Hepatic stellate cell (primary cell): ENCODE results near the gene KIF18A.

Experiments
- DNase-seq: peaks from one replicate; pipeline ENCODE4 v3.0.0; 2011; ENCODE audit warnings: low spot score

The KIF18A gene

DNA sequence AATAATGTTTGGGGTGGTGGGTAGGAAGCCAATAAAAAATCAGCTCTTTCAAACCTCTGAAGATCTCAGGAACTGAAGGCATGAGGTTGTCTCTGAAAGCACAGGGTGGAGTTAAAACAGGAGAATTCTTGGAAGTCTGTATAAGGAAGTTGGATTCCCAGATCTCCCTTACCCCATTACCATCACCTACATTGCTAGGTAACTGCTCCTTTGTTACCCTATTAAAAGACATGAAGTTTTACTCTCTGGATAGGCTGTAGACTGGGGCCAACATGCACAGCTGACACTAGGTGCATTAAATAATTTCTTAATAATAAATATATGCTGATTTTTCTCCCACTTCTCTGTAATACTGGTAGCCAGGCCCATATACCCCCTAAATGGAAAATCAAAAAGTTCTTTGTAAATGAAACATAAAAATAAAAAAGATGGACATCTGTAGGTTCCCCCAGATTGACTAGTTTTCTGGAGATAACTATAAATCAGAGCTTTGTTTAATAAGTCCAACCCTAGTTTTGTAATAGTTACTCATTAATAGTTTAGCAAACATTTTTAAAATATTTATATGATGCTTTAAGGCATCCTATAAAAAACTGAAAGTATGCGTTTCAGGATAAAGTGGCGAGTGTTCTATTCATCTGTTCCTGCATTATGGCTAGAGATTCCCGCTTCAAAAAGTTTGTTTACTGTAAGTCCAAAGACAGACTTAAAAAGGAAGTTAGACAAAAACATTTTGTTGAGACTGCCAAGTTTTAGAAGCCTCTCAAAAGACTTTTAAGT is 63.8 kb downstream of the KIF18A start:
- no peak for DNase-seq

DNA sequence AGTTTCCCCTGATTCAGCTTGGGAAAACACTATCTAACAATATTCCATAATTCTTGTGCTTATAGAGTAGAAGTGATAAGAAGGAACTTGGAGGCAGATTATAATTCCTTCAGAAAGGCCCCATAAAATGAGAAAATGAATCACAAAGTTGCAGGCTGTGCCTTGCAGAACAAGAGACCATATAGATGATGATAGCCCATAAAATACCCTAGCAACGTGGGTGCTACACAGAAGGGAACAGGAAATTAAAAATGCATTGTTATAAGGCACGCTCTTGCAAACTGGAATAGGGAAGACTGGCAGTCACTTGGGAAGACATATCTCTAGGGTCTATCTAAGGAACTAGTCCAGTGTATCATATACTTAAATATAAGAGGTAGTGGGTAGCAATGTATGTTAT is 67.6 kb downstream of the KIF18A start:
- no peak for DNase-seq

DNA sequence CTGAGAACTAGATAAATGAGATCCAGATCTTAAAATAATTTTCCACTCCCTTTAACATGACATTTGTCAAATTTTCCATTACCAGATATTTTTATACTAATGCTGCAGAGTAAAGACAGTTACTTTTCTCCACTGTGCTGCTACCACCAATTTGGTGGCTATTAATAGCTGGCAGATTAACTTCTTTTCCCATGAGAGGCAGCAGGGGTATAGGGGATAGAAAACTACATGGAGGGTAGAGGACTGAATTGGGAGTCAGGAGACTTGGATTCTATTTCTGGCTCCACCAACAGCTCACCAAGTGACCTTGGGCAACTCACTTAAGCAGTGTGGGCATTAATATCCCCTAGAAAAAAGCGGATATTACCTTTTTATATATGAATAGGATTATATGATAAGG is 69.2 kb downstream of the KIF18A start:
- DNase-seq: no peak

DNA sequence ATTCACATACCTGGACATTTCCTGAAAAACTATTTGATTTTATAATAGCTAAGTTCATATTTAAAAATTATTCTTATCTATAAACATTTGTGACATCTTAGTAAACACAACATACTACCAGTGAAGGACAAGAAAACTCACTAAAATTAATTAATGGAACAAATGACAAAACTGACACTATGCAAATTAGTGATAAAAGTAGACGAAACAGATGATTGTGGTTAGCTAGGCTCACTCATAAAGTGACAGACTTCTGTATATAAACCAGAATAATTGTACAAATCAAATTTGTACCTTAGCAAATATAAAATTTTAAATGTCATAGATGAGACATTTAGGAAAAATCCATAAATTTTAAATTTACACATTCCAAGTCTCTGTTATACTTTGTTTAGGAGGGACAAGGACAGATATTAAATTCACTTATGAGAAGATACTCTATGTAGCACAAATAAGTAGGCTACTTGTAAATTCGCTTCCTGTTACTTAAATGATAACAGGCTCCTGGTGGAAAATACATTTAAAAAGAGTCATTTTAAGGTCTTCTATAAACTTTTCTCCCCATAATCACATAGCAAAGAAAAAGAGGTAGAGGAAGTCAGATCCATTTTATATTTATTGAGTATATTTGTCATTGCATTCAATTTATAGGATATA is 81.2 kb downstream of the KIF18A start:
- DNase-seq: no peak

DNA sequence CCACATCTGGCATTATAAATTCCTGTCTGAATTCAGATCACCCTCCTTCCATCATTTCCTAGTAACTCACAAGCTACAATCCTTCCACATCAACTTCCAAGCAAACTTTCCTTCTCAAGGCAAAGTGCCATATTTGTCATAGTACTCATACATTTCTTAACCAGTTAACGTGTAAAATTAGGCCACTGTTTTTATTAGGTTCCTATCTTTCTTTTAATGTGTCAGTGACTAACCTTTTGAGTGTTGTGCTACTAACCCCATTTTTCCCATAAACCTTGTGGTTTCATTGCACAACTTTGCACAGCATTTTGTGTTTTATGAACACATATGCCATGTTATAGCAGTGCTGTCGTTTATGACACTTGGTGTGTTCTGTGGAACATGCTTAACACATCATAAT is 90.1 kb downstream of the KIF18A start:
- no peak for DNase-seq

DNA sequence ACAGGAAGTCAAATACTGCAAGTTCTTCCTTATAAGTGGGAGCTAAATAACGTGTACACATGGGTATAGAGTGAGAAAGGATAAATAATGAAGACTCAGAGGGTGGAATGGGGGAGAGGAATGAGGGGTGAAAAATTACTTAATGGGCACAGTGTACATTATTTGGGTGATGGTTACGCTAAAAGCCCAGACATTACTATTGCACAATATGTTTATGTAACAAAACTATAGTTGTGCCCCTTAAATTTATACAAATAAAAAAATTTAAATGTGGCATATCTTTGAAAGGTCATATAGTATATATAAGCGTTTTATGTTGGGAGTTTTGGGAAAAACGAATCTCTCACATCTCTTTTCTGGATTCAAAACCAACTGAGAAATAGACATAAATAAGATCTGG is 96.1 kb downstream of the KIF18A start:
- no peak for DNase-seq

DNA sequence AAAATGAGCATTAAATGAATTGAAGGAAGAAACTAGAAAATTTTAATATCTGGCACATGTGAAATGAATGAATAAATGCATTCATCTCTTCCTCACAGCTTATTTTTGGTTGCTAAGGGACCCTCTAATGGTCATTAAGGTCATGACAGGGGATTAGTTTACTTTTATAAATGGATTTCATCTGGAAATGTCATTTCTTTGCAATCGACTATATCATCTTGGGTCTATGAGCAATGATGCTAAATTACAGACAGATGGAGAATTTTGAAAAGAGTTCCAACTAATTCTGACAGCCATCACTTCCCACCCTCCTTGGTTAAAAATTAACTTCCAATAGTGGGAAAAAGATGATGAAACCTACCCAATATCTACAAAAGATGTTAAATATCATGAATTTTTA is 98.0 kb downstream of the KIF18A start:
- no peak for DNase-seq

DNA sequence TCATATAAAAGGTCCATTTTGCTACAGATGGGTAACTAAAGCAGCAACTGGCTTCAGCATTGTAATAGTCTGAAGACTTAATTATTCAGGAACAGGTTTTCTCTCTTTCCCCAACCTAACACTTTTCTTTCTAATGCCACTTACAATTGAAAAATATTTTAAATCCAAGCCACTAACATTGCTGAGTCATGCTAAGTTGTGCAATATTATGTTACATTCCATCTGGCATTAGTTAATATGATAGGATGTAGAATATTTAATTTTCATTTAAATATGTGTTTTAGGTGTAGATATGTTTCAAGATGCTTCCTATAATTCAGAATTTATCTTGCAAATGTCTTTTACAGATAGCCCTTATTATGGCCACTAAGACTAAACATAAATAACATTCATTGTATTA is 98.6 kb downstream of the KIF18A start:
- peak; percentile 4 for DNase-seq

DNA sequence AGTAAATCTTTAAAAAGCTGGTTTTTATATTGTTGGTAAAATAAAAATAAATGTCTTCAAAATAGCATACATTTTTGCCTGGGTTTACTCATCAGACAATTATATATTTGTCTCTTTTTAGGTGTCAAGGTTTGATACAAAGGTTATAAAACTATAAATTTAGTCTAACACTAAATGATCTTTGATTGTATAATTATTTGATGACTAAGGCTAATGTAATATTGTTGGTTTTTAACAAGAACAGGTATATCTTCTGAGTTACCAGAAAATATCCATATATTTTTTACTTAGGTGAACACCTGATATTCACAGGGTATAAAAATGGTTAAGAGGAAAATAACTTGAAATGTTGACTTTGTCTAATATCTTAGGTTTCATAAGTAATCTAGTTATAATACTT is 104.3 kb downstream of the KIF18A start:
- DNase-seq: no peak

DNA sequence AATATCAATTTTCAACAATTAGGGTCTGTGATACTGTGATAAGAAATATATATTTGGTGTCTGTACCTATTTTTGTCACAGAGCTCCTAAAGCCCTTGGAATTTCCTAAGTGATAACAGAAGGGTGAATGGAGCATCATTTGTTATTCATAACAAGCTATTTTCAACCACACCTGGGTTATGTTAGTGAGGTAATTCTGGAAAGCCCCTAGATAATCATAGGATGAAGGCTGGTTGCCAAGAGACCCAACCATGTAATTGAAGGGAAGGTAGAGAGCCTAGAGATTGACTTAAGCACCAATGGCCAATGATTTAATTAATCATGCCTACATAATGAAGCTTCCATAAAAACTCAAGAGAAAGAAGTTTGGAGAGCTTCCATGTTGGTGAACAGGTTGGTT is 109.4 kb downstream of the KIF18A start:
- DNase-seq: no peak

DNA sequence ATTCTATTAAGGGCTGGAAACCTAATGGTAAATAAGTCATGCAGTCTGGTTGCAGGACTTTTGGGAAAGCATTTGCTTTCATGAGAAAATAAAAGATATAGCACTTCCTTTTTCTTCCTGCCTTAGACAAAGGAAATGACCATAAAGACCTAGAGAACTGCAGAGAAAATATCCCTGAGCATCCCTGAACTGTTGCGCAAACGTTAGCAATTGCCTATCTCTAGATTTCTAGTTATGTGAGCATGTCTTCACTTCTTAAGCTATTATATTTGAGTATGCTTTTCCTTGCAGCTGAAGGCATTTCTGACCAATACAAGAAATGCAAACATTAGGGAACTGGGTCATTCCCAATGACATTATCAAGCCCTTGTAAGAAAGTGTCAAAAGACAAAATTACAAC is 110.6 kb downstream of the KIF18A start:
- DNase-seq: no peak

DNA sequence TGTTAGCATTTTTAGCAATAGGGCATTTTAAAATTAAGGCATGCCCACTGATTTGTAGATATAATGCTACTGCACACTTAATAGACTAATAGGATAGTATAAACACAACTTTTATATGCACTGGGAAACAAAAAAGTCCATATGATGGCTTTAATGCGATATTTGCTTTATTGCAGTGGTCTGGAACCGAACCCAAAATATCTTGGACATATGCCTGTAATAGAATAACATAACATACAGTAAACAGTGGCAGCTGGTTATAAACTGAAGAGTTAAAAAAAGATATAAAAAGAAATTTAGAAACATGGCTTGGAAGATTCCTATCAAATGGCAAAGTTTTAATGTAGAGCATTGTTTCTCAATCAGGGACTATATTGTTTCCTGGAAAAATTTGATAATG is 111.9 kb downstream of the KIF18A start:
- no peak for DNase-seq

DNA sequence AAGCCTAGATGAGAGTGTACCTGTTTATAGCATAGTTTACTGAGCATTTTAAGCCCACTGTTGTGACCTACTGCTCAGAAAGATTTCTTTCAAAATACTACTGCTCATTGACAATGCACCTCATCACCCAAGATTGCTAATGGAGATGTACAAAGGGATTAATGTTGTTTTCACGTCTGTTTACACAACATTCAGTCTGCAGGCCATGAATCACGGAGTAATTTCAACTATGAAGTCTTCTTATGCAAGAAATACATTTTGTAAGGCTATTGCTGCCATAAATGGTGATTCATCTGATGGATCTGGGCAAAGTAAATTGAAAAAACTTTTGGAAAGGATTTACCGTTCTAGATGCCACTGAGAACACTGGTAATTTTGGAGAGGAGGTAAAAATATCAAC is 112.9 kb downstream of the KIF18A start:
- DNase-seq: no peak

DNA sequence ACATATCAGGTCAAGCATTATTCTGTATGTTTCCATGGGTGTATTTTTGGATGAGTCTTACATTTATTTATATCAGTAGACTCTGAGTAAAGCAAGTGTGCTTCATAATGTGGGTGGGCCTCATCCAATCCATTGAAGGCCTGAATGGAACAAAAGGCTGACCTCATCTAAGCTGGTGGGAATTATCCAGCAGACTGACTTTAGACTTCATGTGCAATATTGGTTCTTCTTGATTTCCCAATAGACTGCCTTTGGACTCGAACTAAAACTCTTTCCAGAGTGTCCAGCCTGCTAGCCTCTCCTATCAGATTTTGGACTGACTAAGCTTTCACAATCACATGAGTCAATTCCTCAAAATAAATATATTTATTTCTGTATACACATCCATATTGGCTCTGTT is 116.2 kb downstream of the KIF18A start:
- no peak for DNase-seq

DNA sequence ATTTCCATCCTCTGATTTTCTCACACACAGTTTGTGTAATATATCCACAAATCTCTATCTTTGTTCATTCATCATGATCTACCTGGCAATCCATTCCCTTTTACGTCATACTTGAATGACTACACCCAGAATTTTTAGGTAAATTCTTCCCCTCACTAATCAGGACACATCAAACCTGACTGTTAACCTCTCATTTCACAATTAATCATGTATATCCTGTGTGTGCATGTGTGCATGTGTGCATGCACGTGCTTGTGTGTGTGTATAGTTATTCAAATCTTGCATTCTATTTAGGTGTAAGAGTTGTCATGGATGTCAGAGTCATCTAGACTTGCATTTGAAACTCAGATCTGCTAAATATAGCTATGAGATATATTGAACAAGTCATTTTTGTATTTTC is 130.4 kb downstream of the KIF18A start:
- DNase-seq: no peak

DNA sequence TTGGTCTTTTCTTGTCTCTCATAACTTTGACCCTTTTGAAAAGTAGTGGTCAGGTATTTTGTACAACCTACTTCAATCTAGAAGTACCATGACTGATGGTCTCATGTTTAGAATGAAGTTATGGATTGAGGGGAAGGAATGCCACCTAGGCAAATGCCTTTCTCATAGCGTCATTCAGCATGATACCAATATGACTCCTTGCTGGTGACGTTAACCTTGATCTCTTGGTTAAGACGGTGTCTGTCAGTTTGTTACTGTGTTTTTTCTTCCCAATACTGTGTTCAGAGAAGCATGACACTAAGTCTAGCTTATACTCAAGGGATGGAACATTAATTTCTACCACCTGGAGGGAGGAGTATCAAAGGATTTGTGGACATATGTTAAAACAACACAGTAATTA is 130.9 kb downstream of the KIF18A start:
- DNase-seq: no peak

DNA sequence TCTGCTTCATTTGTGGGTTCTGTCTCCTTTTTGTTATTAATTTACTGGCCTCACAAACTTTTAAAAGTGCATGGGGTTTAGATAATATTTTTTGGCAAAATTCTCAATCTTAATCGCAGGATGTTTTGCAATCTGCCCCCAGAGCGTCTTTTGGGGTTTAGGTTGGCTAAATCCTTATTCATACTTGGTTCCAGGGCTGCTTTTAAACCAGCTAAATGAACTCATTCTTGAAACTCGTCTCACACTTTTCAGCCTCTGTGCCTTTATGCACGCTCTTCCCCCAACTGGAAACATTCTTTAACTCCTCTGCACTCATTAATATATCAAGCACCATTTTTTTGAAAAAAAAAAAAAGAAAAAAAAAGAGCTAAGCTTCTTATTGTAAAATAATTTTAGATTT is 131.7 kb downstream of the KIF18A start:
- no peak for DNase-seq

DNA sequence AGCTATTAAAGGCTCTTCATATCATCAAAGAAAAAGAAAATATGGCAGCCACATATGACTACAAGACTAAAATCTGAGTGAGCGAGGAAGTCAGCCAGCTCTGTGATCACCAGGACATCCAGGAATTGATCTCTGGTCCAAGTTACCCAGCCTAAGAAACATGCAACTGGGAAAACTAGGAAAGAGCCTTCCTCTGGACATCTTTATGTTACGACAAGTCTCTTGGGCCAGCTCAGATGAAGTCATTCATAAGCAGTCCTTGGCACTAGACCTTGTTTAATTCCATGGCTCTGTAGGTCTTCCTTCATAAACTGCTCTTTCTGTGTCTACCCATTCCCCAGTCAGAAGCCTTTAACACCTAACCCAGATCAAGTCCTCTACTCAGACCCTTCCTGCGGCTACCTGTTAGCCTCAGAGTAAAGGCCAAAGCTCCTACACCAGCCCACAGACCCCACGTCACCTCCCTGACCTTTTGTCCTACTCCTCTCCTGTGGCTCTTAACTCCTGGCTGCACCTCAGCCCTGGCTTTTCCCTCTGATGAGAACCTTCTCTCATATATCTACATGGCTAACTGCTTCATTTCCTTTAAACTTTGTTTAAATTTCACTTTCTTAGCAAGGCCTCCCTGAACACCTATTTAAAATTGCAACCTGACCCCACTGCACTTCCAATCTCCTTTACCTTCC is 134.0 kb downstream of the KIF18A start:
- no peak for DNase-seq

DNA sequence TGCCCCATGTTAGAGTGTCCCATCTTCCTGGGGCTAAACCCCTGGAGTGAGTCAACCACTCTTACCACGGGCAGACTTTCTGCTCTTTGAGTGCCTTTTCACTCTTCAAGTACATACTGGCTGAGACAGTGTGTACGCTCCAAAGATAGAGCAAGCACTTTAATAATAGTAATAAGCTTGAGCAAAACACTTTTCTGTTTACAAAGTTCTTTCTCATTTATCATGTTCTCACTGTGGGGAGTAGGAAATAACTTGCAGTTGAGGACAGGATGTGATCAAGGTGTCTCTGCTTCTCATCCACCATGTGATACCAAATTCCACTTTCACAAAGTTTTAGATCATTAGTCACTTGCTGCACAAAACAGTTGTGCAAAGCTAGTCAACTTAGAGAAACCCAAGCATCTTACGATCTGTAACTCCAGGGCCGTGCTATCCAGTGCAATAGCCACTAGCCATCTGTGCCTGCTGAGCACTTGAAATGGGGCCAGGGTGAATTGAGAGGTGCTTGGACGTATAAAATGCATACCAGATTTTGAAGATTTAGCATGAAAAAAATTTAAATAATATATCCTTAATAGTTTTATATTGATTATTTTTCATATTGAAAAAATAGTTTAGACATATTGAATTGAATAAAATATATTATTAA is 135.3 kb downstream of the KIF18A start:
- no peak for DNase-seq

DNA sequence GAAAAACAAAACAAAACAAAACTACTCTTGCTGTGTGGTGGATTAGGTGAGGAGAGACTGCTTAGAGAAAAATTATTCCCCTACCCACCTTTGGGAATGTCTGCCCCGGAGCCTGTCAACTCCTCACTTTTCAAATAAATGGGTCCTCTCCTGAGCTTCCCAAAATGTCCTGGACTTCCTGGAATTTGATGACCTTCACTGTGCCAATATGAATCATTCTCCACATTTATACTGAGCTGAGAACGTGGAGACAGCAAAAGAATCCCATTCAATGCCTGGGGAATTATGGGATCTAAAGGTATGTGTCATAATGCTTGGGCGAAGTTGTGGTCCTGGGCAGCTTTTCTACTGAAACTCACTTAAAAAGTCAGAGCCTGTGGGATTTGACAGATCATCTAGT is 136.8 kb downstream of the KIF18A start:
- no peak for DNase-seq
